ENCODE measurements around the gene RBPJ.
"Not testable (repeated sequence)": the region's sequence is repeated elsewhere in the genome, so short reads cannot be mapped to it uniquely, and the experiment has no call there.

Gene RBPJ

DNA sequence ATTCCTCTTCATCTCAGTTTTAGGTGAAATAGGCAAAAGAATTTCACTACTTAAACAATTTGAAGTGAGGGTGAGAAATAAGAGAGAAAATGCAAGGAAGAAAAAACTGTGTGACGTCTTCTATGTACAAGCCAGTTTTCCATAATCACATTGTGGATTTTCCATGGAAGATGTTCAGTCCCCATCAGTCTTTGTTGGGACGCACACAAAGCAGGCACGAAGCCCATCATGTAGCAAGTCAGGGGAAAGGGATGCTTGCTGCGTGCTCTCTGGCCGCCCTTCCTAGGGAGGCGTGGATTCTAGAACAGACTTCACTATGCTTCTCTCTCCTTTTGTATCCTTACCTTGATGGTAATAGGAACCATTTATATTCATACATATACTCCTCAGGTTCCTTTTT, 54.7 kb downstream of the RBPJ start:
- DNase-seq (ENCODE audit: low spot score): no peak

GRCh38 chr4:26377328-26378311, 56.8 kb downstream of the RBPJ start:
- no peak for DNase-seq (ENCODE audit: low spot score)

DNA sequence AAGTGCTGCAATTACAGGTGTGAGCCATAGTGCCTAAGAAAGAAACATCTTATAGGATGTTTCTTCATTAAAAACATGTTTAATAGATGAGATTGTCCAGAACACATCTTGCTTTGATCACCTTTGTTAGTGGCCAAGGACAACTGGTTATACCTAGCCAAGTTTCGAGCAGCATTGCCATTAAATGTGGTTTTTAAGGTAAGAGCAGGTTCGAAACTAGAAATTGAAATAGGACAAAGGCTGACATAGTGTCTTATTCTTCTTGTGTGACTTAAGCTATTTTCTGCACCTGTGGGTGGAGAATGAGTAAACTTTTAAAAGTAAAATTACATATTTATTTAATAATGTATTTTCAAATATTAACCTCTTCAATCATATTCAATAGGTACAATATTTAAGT, 59.0 kb downstream of the RBPJ start:
- no peak for DNase-seq (ENCODE audit: low spot score)

DNA sequence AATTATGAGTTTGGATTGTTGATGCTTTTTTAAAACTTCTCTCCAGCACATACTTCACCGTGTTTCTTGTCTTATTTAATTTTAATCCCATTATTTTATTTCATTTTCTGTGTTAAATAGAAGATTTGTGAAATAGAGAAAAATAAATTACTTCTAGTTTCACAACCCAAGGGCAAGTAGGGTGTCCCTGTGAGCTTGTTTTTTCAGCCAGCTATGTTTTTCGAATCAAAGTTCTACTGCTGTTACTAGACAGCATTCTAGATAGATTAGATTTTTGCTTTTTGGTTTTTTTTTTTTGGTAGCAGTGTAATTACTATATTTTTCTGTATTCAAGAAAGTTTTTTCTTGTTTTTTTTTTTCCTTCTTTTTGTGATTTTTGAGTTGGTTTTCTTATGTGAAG, 59.9 kb downstream of the RBPJ start:
- DNase-seq (ENCODE audit: low spot score): no peak

GRCh38 chr4:26384380-26385057, 63.7 kb downstream of the RBPJ start:
- DNase-seq (ENCODE audit: low spot score): no peak

- DNase-seq (ENCODE audit: low spot score): no peak
These were observed 64.9 kb downstream of the RBPJ start for GRCh38 chr4:26385690-26386089.

- no peak for DNase-seq (ENCODE audit: low spot score)
These were observed 65.6 kb downstream of the RBPJ start for GRCh38 chr4:26386386-26386785.

DNA sequence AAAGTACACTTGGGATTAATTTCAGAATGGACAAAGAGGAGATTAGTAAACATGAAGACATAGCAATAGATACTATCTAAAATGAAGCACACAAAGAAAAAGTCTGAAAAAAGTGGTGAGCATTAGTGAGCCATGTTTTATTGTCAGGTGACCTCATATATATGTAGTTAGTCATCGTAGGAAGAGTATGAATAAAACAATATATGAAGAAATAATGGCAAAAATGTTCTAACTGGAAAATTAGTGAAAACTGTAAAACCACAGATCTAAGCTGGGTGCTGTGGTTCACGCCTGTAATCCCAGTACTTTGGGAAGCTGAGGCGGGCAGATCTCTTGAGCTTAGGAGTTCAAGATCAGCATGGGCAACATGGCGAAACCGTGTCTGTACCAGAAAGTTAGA, 67.9 kb downstream of the RBPJ start:
- DNase-seq (ENCODE audit: low spot score): peak; percentile 14

- DNase-seq (ENCODE audit: low spot score): no peak
These were observed 76.3 kb downstream of the RBPJ start for GRCh38 chr4:26397086-26397485.

GRCh38 chr4:26400132-26400531, 79.3 kb downstream of the RBPJ start:
- no peak for DNase-seq (ENCODE audit: low spot score)

- not testable (repeated sequence) for DNase-seq (ENCODE audit: low spot score)
These were observed 81.2 kb downstream of the RBPJ start for GRCh38 chr4:26402017-26402416.

DNA sequence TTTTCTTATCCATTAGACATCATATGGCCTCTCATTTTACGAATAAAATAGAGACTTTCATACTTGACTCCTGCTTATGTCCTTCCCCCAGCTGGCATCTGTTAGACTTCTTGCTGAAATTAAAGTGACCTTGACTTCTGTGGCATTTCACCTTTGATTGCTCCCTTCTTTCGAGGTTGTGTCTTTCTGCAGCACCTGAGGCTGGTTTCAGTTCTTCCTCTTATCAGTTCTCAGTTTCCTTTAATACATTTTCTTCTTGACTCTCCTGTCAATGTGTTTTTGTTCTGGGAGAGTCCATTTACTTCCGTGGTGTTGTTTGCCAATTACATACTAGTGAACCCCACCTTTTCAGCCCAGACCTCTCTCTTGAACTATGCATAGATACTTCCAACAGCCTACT, 81.6 kb downstream of the RBPJ start:
- DNase-seq (ENCODE audit: low spot score): no peak

GRCh38 chr4:26404743-26405206, 84.0 kb downstream of the RBPJ start:
- DNase-seq (ENCODE audit: low spot score): no peak

DNA sequence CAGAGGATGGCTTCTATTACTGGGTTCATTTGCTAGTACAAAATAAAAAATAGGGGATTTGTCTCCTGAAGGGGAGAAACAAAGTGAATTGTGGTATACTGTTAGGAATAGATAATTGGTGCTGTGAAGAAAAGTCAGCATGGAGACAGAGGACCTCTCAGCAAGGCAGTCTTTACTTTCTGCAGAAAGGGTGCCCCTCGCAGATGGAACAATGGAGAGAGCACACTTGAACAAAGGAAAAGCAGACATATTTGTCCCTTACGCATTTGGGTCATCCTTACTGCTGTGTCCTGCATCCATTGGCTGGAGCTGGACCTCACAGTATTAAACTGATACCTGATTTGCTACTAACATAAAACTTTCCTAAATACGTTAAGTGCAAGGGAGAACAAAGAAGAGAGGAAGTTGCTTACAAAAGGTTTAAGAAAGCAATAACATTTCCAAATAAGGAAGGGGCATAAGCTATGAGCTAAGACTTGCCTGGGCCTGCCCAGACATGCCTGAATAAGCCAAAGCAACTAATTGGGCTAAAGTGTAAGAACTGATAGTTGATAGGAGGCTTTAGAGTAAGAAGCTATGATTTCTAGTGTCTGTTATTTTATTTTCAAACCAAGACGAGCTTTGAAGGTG, 85.6 kb downstream of the RBPJ start:
- no peak for DNase-seq (ENCODE audit: low spot score)

DNA sequence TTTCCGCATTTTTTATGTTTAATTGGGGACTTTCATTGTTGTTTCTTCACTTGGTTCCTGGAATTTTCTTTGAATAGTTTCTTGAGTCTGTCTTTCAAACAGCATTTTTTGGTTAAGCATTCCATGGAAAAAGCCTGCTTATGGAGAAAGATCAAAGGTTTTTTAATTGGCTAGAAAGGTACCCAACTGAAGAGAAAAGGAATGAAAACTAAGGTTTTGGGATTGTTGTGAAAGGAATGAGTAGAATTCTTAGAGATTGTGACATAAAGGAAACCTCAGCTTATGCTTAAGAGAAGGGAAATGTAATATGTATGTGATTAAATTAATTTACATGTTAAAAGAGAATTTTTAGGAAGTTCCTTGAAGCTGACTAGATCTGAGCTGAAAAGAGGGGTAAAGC, 86.7 kb downstream of the RBPJ start:
- no peak for DNase-seq (ENCODE audit: low spot score)

DNA sequence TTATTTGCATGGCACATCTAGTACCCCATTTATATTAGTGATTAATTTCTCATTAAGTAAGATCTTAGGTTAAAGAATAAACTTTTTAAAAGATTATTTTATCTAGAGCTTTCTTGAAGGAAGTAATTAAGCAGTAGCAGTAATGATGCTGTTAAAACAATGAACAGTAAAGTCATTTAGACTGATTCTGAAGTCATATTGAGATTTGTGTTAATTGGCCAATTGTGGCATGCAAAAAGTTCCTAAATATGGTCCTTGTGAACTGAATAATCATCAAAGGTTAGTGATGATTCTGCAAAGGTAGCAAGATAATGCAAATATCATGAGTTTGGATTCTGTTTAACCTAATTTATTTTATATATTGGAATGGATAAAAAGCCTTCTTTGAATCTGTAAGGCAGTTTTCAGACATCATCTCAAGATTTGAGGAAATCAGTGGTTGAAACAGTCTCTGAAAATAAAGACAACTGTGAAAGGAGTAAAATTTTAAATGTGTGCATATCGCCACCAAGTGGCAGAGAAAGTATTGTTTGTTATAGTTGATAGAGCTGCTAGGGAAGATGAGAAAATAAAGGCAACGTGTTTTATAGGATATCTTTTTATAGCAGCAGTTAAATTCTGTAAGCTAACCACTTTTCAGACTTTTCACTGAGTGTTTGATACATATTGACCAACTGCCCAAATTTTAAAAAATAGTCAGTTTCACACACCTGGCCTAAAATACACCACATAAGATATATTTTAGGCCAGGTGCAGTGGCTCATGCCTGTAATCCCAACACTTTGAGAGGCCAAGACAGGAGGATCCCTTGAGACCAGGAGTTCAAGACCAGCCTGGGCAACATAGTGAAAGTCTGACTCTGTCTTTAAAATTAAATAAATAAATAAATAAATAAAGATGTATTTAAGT, 89.8 kb downstream of the RBPJ start:
- peak; percentile 59 for DNase-seq (ENCODE audit: low spot score)

- DNase-seq (ENCODE audit: low spot score): no peak
These were observed 91.9 kb downstream of the RBPJ start for GRCh38 chr4:26412381-26413372.

GRCh38 chr4:26413582-26413981, 92.8 kb downstream of the RBPJ start:
- no peak for DNase-seq (ENCODE audit: low spot score)

GRCh38 chr4:26418107-26418506, 97.3 kb downstream of the RBPJ start:
- no peak for DNase-seq (ENCODE audit: low spot score)

GRCh38 chr4:26418850-26419249, 98.0 kb downstream of the RBPJ start:
- no peak for DNase-seq (ENCODE audit: low spot score)
